SU-DHL-6 (cell line): ENCODE data around the gene SDCBP2.

ENCODE experiments used
- CTCF ChIP-seq: fragments of 200-600 bp; sonication (generic); IDR thresholded peaks from one replicate; pipeline ENCODE4 v1.5.1; 2017; ENCODE audit warnings: antibody characterized with exemption, mild to moderate bottlenecking, low read length, moderate library complexity; ENCODE audit not compliant: insufficient read depth, poor library complexity, severe bottlenecking
- EZH2phosphoT487 ChIP-seq: fragments of 200-600 bp; sonication (generic), shearing (Covaris generic); conservative IDR thresholded peaks from 2 replicates; pipeline ENCODE4 v1.6.1; 2018; ENCODE audit warnings: mild to moderate bottlenecking, antibody characterized with exemption, low read length, moderate library complexity, mixed read lengths

DNA sequence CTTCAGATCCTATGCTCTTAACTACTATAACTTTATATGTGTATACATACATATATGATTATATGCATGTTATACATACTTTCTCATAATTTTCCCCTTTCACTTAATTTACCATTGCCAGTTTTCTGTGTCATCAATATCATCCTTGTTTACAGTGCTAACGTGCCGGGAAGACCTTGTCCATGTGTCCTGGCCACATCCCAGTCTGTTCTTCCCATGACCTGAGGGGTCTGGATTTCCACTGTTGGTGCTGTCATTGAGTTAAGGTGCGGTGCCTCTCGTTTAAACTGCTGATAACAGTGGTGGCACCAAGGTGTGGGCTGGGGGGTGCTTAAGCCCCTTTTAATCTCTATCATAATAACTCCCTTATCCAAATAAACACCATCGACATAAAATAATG, 8.5 kb upstream of the SDCBP2 start:
- TF ChIP-seq CTCF, result no peak
- no peak for TF ChIP-seq EZH2phosphoT487
